ENCODE data around the gene BTBD2. TPM values are rescaled to one million over a fixed set of nuclear protein-coding genes. Genes with fewer than 3 reads are reported as not detected.

Gene BTBD2
- total RNA-seq, 1 donor from 2014 or later = 65.7 TPM

GRCh38 chr19:1953441-1954094 is 61.9 kb downstream of the BTBD2 start:
- DNase-seq (ENCODE audit: low spot score) (no peak), ATAC-seq (no peak)
- intact Hi-C loops (cut with DNase I) = no loop called here

- DNase-seq (ENCODE audit: low spot score) = no peak
- no peak for ATAC-seq
- intact Hi-C loops (cut with DNase I) = no loop called here
Observed at GRCh38 chr19:1953037-1953436, 62.5 kb downstream of the BTBD2 start.

- intact Hi-C loops (cut with DNase I) = no loop called here
- no peak for ATAC-seq
- no peak for DNase-seq (ENCODE audit: low spot score)
Observed at GRCh38 chr19:1952635-1953034, 62.9 kb downstream of the BTBD2 start.

GRCh38 chr19:1950640-1951039 is 64.9 kb downstream of the BTBD2 start:
- DNase-seq (ENCODE audit: low spot score) (no peak), ATAC-seq (no peak)
- intact Hi-C loops (cut with DNase I) = no loop called here

- no peak for DNase-seq (ENCODE audit: low spot score)
- intact Hi-C loops (cut with DNase I) = no loop called here
Observed at GRCh38 chr19:1949304-1950101, 66.0 kb downstream of the BTBD2 start.

GRCh38 chr19:1947651-1948209 is 67.8 kb downstream of the BTBD2 start:
- ATAC-seq (no peak), DNase-seq (ENCODE audit: low spot score) (no peak)
- intact Hi-C loops (cut with DNase I) = no loop called here

More at GRCh38 chr19:1949304-1950101, 66.0 kb downstream of the BTBD2 start:
- no peak for ATAC-seq

GRCh38 chr19:1945899-1946298 is 69.6 kb downstream of the BTBD2 start:
- intact Hi-C loops (cut with DNase I) = no loop called here
- no peak for ATAC-seq
- DNase-seq (ENCODE audit: low spot score) = no peak

GRCh38 chr19:1944916-1945561 is 70.5 kb downstream of the BTBD2 start:
- no peak for ATAC-seq
- DNase-seq (ENCODE audit: low spot score) = no peak
- intact Hi-C loops (cut with DNase I) = no loop called here

- no peak for DNase-seq (ENCODE audit: low spot score)
- intact Hi-C loops (cut with DNase I) = no loop called here
Observed at GRCh38 chr19:1944088-1944915, 71.2 kb downstream of the BTBD2 start.

GRCh38 chr19:1943661-1944087 is 71.8 kb downstream of the BTBD2 start:
- intact Hi-C loops (cut with DNase I) = no loop called here
- no peak for DNase-seq (ENCODE audit: low spot score)
- no peak for ATAC-seq

More at GRCh38 chr19:1944088-1944915, 71.2 kb downstream of the BTBD2 start:
- ATAC-seq = no peak

GRCh38 chr19:1942934-1943555 is 72.5 kb downstream of the BTBD2 start:
- ATAC-seq (no peak), DNase-seq (ENCODE audit: low spot score) (no peak)
- intact Hi-C loops (cut with DNase I) = no loop called here

- intact Hi-C loops (cut with DNase I) = no loop called here
- ATAC-seq (peak; percentile 55), DNase-seq (ENCODE audit: low spot score) (peak; percentile 84)
Observed at GRCh38 chr19:1942078-1942933, 73.2 kb downstream of the BTBD2 start.

GRCh38 chr19:1941146-1942077 is 74.1 kb downstream of the BTBD2 start, which contains the start of gene CSNK1G2:
Gene CSNK1G2, plus strand, starts transcription at chr19:1941172. Its CDS starts 28,601 bp downstream, at chr19:1969773.
- intact Hi-C loops (cut with DNase I) = no loop called here
- ATAC-seq = peak; percentile 2
- no peak for DNase-seq (ENCODE audit: low spot score)

- intact Hi-C loops (cut with DNase I) = no loop called here
- no peak for DNase-seq (ENCODE audit: low spot score)
- no peak for ATAC-seq
Observed at GRCh38 chr19:1938071-1938470, 77.4 kb downstream of the BTBD2 start.

GRCh38 chr19:1936916-1937610 is 78.5 kb downstream of the BTBD2 start:
- intact Hi-C loops (cut with DNase I) = no loop called here
- DNase-seq (ENCODE audit: low spot score) = no peak
- ATAC-seq = no peak

- DNase-seq (ENCODE audit: low spot score) (no peak), ATAC-seq (no peak)
- intact Hi-C loops (cut with DNase I) = no loop called here
Observed at GRCh38 chr19:1936430-1936829, 79.1 kb downstream of the BTBD2 start.
